HG03045 (cell line): ENCODE results near the gene ATP6V1C2.

Source experiments
- ATAC-seq: cut with Tn5 transposase; IDR thresholded peaks from one replicate; pipeline ENCODE4 v1.9.1; 2021; ENCODE audit warnings: mild to moderate bottlenecking, moderate library complexity; ENCODE audit not compliant: unreplicated experiment

Gene ATP6V1C2

DNA sequence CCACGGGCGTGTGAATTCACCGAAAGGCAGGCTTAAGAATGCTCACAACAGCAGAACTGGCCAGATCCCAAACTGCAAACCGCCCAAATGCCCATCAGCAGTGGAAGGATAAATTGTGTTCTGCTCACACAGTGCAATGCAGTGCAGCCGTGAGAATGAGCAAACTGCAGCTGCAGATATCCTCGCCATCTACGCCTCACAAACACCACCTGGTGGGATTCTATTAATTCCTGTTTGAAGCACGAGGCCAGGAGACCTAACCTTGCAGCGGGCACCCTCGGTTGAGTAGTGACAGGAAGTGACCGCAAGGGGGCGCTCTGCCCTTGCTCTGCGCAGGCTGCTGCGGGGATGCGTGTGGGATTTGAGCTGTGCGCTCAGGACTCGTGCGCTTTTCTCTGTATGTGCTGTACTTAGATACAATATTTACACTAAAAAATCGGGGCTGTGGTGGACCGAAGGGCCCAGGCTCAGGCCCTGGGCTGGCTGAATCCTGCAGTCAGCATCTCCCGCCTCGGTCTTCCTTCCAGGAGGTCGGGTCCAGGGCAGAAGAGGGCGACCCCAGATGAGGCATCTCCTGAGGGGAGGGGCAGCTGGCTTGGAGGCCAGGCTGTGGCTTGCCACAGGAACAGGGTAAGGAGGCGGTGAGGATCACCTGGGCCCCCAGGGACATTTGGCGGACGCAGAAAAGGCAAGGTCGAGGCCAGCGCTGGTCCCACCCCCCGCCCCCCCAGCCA, 110.9 kb downstream of the ATP6V1C2 start:
- peak; percentile 82 for ATAC-seq

GRCh38 chr2:10833021-10833420, 111.6 kb downstream of the ATP6V1C2 start:
- ATAC-seq = no peak

DNA sequence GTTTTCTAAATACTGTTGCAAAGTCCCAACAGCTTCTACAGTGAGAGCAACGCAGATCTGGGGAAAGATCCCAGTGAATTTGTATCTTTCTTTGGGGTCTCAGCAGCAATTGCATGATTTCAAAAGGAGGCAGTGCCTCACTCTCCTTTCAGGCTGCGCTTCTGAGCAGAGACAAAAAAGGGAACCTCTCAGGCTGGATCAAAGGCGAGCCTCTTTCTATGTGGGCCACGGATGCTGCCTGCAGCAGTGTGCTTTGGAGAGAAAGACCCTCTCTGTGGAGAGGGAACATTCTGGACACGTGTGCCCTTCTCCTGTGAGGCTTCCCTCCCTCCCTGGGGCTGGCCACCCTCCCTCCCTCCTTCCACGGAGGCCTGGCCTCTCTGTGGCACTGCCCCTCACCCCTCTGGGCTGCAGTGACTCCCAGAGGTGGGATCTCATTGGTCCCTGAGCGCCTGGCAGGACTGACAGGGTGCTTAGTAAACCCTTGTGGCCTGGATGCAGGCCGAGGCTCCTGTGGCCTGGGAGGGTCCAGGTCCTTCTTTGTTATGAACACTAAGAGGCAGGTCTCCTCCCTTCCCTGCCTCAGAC, 112.7 kb downstream of the ATP6V1C2 start:
- ATAC-seq = no peak
